H1 (cell line): ENCODE data around the gene DCTN1. TPM values are rescaled to one million over a fixed set of nuclear protein-coding genes. Genes with fewer than 3 reads are reported as not detected.

Source experiments
- RBBP5 ChIP-seq: IDR thresholded peaks from 2 replicates; pipeline ENCODE4 v1.7.1; 2012; ENCODE audit warnings: low read depth, mild to moderate bottlenecking, inconsistent platforms, low read length, moderate library complexity, borderline replicate concordance
- SIN3A ChIP-seq, 2 experiments: IDR thresholded peaks in 1 of 2; conservative IDR thresholded peaks in 1 of 2; 2 replicates each; pipeline ENCODE4 v1.6.1; 2011 to 2012; ENCODE audit warnings: low read length in 2 of 2, improper control_type of control experiment in 1 of 2, low read depth in 1 of 2, mild to moderate bottlenecking in 1 of 2
- SP2 ChIP-seq: IDR thresholded peaks from 2 replicates; pipeline ENCODE4 v1.6.1; 2012; ENCODE audit warnings: mild to moderate bottlenecking, low read length, inconsistent platforms
- TEAD4 ChIP-seq: IDR thresholded peaks from 2 replicates; pipeline ENCODE4 v1.6.1; 2012; ENCODE audit warnings: low read depth, low read length, inconsistent platforms, mixed read lengths
- polyA plus RNA-seq, 7 experiments: library from polyadenylated mRNA; depleted of rRNA in 3 of 7; stranded (reverse) in 5 of 7; unstranded in 2 of 7; fragments of >200 nt in 5 of 7; fragments of 200-250 nt in 2 of 7; gene quantifications; 1 replicate in 5 of 7; 2 replicates in 1 of 7; 4 replicates in 1 of 7; pipeline versions ENCODE4 v1.2.1 to v1.2.3, GENCODE V29; 2011 to 2013; ENCODE audit warnings: missing spikeins in 2 of 7, mixed read lengths in 2 of 7
- total RNA-seq: library from RNA; stranded (reverse); fragmentation: NEBNext Ultra II Directional; extraction: Animal tissue kit (Norgen Biotek cat#: 25700); gene quantifications from 2 replicates; pipeline ENCODE4 v1.2.1, GENCODE V29; 2021
- TF ChIP-seq, protein P1 (sequence below): fragments of 300-600 bp; sonication (generic); IDR thresholded peaks from 2 replicates; pipeline ENCODE4 v1.7.1; 2012; ENCODE audit warnings: low read length, moderate library complexity, mild to moderate bottlenecking, inconsistent platforms; ENCODE audit not compliant: insufficient replicate concordance
- TF ChIP-seq, protein P2 (sequence below): IDR thresholded peaks from 2 replicates; pipeline ENCODE4 v1.6.1; 2012; ENCODE audit warnings: inconsistent platforms
- TF ChIP-seq, protein P3 (sequence below): IDR thresholded peaks from 2 replicates; pipeline ENCODE4 v1.6.1; 2011; ENCODE audit warnings: low read depth, mild to moderate bottlenecking, low read length; ENCODE audit not compliant: insufficient read depth

DCTN1 gene
- total and polyA plus RNA-seq, 2 of the 8 experiments (the other 6 are each of a cell fraction or from before 2014, with no cell fraction given): 105 to 162 TPM

DNA sequence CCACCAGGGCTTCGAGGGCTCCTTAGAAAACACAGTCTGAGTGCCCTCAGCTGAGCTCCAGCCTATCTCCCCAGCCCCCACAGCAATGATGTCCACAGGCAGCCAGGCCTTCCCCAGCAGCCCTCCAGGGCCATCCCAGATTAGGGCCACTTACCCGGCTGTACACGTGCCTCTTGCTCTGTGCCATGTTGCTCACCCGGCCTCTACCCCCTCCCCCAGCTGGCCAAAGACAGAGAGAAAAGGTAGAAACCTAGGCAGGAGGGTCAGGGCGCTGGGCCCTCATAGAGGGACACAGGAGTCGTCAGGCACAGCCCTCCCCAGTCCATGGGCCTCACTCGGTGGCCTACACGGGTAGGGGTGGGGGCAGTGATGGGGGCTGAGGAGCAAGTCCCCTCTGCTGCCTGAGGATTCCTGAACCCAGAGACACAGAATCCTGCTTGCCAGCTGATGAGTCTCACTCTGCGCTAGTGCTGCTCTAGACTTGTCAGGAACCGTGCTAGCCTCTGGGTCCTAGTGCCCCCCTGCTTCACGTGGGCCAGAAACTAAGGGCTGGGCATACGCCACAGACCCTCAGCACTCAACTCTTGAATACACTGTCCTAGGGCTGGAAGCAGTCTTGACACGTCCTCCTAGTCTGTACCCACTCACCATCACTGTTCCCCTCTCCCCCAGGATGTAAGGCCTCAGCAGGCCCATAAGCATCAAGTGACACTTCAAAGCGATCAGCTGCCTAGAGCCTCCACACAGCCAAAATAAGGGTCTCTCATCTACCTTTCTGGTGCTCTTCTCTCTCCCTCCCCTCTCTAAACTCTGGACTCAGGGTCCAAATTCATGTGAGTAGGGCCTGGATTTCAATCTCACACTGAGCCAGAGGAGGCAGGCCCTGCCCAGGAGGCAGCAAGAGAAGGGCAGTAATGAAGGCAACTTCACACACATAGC, at the start of gene DCTN1 (continued):
- TF ChIP-seq, protein P1, sequence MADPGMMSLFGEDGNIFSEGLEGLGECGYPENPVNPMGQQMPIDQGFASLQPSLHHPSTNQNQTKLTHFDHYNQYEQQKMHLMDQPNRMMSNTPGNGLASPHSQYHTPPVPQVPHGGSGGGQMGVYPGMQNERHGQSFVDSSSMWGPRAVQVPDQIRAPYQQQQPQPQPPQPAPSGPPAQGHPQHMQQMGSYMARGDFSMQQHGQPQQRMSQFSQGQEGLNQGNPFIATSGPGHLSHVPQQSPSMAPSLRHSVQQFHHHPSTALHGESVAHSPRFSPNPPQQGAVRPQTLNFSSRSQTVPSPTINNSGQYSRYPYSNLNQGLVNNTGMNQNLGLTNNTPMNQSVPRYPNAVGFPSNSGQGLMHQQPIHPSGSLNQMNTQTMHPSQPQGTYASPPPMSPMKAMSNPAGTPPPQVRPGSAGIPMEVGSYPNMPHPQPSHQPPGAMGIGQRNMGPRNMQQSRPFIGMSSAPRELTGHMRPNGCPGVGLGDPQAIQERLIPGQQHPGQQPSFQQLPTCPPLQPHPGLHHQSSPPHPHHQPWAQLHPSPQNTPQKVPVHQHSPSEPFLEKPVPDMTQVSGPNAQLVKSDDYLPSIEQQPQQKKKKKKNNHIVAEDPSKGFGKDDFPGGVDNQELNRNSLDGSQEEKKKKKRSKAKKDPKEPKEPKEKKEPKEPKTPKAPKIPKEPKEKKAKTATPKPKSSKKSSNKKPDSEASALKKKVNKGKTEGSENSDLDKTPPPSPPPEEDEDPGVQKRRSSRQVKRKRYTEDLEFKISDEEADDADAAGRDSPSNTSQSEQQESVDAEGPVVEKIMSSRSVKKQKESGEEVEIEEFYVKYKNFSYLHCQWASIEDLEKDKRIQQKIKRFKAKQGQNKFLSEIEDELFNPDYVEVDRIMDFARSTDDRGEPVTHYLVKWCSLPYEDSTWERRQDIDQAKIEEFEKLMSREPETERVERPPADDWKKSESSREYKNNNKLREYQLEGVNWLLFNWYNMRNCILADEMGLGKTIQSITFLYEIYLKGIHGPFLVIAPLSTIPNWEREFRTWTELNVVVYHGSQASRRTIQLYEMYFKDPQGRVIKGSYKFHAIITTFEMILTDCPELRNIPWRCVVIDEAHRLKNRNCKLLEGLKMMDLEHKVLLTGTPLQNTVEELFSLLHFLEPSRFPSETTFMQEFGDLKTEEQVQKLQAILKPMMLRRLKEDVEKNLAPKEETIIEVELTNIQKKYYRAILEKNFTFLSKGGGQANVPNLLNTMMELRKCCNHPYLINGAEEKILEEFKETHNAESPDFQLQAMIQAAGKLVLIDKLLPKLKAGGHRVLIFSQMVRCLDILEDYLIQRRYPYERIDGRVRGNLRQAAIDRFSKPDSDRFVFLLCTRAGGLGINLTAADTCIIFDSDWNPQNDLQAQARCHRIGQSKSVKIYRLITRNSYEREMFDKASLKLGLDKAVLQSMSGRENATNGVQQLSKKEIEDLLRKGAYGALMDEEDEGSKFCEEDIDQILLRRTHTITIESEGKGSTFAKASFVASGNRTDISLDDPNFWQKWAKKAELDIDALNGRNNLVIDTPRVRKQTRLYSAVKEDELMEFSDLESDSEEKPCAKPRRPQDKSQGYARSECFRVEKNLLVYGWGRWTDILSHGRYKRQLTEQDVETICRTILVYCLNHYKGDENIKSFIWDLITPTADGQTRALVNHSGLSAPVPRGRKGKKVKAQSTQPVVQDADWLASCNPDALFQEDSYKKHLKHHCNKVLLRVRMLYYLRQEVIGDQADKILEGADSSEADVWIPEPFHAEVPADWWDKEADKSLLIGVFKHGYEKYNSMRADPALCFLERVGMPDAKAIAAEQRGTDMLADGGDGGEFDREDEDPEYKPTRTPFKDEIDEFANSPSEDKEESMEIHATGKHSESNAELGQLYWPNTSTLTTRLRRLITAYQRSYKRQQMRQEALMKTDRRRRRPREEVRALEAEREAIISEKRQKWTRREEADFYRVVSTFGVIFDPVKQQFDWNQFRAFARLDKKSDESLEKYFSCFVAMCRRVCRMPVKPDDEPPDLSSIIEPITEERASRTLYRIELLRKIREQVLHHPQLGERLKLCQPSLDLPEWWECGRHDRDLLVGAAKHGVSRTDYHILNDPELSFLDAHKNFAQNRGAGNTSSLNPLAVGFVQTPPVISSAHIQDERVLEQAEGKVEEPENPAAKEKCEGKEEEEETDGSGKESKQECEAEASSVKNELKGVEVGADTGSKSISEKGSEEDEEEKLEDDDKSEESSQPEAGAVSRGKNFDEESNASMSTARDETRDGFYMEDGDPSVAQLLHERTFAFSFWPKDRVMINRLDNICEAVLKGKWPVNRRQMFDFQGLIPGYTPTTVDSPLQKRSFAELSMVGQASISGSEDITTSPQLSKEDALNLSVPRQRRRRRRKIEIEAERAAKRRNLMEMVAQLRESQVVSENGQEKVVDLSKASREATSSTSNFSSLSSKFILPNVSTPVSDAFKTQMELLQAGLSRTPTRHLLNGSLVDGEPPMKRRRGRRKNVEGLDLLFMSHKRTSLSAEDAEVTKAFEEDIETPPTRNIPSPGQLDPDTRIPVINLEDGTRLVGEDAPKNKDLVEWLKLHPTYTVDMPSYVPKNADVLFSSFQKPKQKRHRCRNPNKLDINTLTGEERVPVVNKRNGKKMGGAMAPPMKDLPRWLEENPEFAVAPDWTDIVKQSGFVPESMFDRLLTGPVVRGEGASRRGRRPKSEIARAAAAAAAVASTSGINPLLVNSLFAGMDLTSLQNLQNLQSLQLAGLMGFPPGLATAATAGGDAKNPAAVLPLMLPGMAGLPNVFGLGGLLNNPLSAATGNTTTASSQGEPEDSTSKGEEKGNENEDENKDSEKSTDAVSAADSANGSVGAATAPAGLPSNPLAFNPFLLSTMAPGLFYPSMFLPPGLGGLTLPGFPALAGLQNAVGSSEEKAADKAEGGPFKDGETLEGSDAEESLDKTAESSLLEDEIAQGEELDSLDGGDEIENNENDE: no peak
- TF ChIP-seq, protein P2, sequence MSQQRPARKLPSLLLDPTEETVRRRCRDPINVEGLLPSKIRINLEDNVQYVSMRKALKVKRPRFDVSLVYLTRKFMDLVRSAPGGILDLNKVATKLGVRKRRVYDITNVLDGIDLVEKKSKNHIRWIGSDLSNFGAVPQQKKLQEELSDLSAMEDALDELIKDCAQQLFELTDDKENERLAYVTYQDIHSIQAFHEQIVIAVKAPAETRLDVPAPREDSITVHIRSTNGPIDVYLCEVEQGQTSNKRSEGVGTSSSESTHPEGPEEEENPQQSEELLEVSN: no peak
- TF ChIP-seq, protein P3, sequence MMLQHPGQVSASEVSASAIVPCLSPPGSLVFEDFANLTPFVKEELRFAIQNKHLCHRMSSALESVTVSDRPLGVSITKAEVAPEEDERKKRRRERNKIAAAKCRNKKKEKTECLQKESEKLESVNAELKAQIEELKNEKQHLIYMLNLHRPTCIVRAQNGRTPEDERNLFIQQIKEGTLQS: no peak
- TF ChIP-seq RBBP5 (no peak), SIN3A (conservative IDR thresholded peaks at IDR 0.05 in 1 of 2, IDR thresholded peaks at IDR 0.05 in 1 of 2; ENCODE audit: low read depth in 1 of 2, low read length in 2 of 2) (peak; percentile 79 to 82; a peak in 2 of 4 replicates), SP2 (no peak), TEAD4 (no peak)
